HG03139 (cell line): ENCODE data around the gene KDM4B.

ENCODE experiments used
- ATAC-seq: cut with Tn5 transposase; IDR thresholded peaks from one replicate; pipeline ENCODE4 v1.9.1; 2021; ENCODE audit not compliant: unreplicated experiment

Gene KDM4B

GRCh38 chr19:5103061-5103701 lies 134.3 kb downstream of the KDM4B start:
- ATAC-seq, result no peak

GRCh38 chr19:5103812-5104410 lies 135.0 kb downstream of the KDM4B start:
- ATAC-seq, result no peak

- ATAC-seq, result no peak
Observed at GRCh38 chr19:5104871-5105351, 136.0 kb downstream of the KDM4B start.

GRCh38 chr19:5106191-5106726 lies 137.3 kb downstream of the KDM4B start:
- ATAC-seq, result no peak

GRCh38 chr19:5106971-5107370 lies 138.1 kb downstream of the KDM4B start:
- ATAC-seq, result no peak

- no peak for ATAC-seq
Observed at GRCh38 chr19:5107432-5108122, 138.7 kb downstream of the KDM4B start.

GRCh38 chr19:5108123-5108596 lies 139.2 kb downstream of the KDM4B start:
- ATAC-seq, result no peak

- ATAC-seq, result no peak
Observed at GRCh38 chr19:5108866-5109265, 140.0 kb downstream of the KDM4B start.

GRCh38 chr19:5109560-5109959 lies 140.6 kb downstream of the KDM4B start:
- ATAC-seq, result no peak

GRCh38 chr19:5110546-5110945 lies 141.6 kb downstream of the KDM4B start:
- no peak for ATAC-seq

GRCh38 chr19:5111051-5111450 lies 142.1 kb downstream of the KDM4B start:
- no peak for ATAC-seq

GRCh38 chr19:5112175-5112574 lies 143.3 kb downstream of the KDM4B start:
- no peak for ATAC-seq

GRCh38 chr19:5112681-5113575 lies 144.0 kb downstream of the KDM4B start:
- ATAC-seq, result no peak

GRCh38 chr19:5113633-5114586 lies 145.0 kb downstream of the KDM4B start:
- ATAC-seq, result no peak

GRCh38 chr19:5114727-5115126 lies 145.8 kb downstream of the KDM4B start:
- no peak for ATAC-seq

GRCh38 chr19:5115351-5115750 lies 146.4 kb downstream of the KDM4B start:
- no peak for ATAC-seq

GRCh38 chr19:5115771-5116202 lies 146.9 kb downstream of the KDM4B start:
- ATAC-seq, result no peak

- no peak for ATAC-seq
Observed at GRCh38 chr19:5116292-5116691, 147.4 kb downstream of the KDM4B start.

GRCh38 chr19:5117421-5117820 lies 148.5 kb downstream of the KDM4B start:
- ATAC-seq, result no peak

- no peak for ATAC-seq
Observed at GRCh38 chr19:5118026-5118425, 149.1 kb downstream of the KDM4B start.
